ENCODE results near the gene HEPN1. TPM values are rescaled to one million over a fixed set of nuclear protein-coding genes. Genes with fewer than 3 reads are reported as not detected.

Gene HEPN1
- total RNA-seq, 1 experiment from 2014 or later: not detected

DNA sequence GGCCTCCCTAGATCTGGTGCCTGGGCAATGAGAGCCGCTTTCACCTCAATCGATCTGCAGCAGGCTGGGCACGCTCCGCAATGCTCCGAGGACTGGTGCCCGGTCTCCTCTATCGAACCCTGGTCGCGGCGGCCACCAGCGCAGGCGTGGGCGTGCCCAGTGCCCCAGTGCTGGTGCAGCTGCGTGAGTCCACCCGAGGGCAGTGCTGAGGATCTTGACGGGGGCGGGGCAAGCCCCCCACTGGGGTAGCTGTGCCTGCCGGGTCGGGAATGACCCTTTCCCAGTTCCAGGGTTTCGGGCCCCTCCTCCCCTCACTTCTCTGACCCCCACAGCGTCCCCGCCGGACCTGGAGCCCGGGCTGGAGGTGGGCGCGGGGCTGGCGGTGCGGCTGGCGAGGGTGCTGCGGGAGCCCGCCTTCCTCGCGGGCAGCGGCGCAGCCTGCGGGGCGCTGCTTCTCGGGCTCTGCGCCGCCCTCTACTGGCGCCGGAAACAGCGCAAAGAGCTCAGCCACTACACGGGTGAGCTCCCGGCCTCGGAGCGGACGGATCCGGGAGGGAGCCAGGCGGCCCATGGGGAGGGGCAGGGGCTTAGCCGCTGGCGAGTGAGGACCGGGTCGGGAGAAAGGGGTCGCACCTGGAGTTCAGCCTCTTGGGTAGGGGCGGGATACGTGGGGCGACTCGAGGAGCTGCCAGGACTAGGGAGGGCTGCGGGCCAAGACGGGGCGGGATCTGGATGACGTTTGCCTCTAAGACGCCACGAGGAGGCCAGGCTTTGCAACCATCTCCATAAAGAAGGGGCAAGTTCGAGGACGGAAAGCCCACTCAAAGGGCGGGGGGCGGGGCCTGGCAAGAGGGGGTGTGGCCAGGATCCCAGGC is 42.9 kb upstream of the HEPN1 start:
- ChIA-PET POLR2A (ENCODE audit: low non-redundant PET) (interaction anchor here (0.6 kb wide), 2 partner anchors 78 to 105 kb away, joined by 4 read pairs; partner anchors contain the start of gene CCDC15), CTCF (interaction anchor here (0.6 to 1.5 kb wide), 18 partner anchors 9 to 565 kb away, joined by 3 to 6 read pairs (median 4); partner anchors contain the start of genes CCDC15 and TBRG1)
- Histone ChIP-seq H3K27me3 (replicated peaks; ENCODE audit: insufficient read depth, low read depth, low read length, poor library complexity) (peaks cover 20% of the 10 kb centered on the region), H3K9me3 (ENCODE audit: low read depth, low read length, poor library complexity, severe bottlenecking) (no peaks in the 10 kb centered on the region), H3K27ac (ENCODE audit: low read depth, low read length, poor library complexity, severe bottlenecking) (peak overlapping the region; percentile 83), H3K4me1 (ENCODE audit: insufficient read depth, low read length, poor library complexity, severe bottlenecking) (no peaks in the 10 kb centered on the region), H3K4me3 (ENCODE audit: low read depth, low read length, poor library complexity, severe bottlenecking) (peak overlapping the region; percentile 58), H3K36me3 (ENCODE audit: insufficient read depth, low read length, poor library complexity, severe bottlenecking) (no peaks in the 10 kb centered on the region)
- no peak for TF ChIP-seq EZH2 (IDR thresholded peaks at IDR 0.05; ENCODE audit: borderline replicate concordance, low read depth, low read length, poor library complexity, severe bottlenecking)
- TF ChIP-seq, protein P1, sequence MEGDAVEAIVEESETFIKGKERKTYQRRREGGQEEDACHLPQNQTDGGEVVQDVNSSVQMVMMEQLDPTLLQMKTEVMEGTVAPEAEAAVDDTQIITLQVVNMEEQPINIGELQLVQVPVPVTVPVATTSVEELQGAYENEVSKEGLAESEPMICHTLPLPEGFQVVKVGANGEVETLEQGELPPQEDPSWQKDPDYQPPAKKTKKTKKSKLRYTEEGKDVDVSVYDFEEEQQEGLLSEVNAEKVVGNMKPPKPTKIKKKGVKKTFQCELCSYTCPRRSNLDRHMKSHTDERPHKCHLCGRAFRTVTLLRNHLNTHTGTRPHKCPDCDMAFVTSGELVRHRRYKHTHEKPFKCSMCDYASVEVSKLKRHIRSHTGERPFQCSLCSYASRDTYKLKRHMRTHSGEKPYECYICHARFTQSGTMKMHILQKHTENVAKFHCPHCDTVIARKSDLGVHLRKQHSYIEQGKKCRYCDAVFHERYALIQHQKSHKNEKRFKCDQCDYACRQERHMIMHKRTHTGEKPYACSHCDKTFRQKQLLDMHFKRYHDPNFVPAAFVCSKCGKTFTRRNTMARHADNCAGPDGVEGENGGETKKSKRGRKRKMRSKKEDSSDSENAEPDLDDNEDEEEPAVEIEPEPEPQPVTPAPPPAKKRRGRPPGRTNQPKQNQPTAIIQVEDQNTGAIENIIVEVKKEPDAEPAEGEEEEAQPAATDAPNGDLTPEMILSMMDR (conservative IDR thresholded peaks at IDR 0.05; ENCODE audit: low read depth, low read length): peak; percentile 89
- peak; percentile 95 for DNase-seq (ENCODE audit: low spot score)
- BruUV-seq (replicated peaks): no TSS peak
- intact Hi-C loops (cut with micrococcal nuclease; ENCODE audit: unreplicated experiment): no loop called here

DNA sequence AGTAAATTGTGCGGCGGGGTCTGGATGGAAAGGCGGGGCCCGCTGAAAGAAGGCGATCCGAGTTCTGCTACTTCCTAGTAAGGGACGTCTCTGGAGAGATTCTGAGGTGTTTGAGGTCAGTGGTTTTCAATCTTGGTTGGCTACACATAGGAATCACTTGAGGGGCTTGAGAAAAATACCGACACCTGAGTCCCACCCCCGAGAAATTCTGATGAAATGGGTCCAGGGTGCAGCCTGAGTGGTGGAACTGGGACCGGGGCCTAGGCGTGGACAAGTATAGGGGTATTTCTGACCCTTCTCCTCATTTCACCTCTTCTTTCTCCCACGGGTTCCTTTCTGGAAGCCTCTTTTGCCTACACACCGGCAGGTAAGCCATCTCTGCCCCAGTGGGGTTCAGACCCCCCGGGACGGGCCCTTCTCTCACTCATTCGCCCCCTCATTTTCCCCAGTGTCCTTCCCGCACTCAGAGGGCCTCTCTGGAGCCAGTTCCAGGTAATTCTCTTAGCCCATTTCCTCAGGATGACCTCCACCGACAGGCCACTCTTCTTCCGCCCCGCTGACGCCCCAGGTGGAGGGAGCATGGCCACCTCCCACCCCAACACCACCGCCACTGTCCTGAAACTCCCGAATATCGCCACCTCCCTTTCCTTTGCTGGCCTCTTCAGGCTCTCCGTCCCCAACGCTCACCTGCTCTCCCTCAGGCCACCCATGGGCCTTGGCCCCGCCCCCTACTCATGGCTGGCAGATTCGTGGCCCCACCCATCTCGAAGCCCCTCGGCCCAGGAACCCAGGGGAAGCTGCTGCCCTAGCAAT is 42.0 kb upstream of the HEPN1 start:
- POLR2A ChIA-PET (ENCODE audit: low non-redundant PET): interaction anchor here (0.6 kb wide), 2 partner anchors 77 to 106 kb away, joined by 4 read pairs; partner anchors contain the start of gene CCDC15
- TF ChIP-seq EZH2 (IDR thresholded peaks at IDR 0.05; ENCODE audit: borderline replicate concordance, low read depth, low read length, poor library complexity, severe bottlenecking): no peak
- TF ChIP-seq, protein P1 (conservative IDR thresholded peaks at IDR 0.05; ENCODE audit: low read depth, low read length): no peak
- intact Hi-C loops (cut with micrococcal nuclease; ENCODE audit: unreplicated experiment): no loop called here

DNA sequence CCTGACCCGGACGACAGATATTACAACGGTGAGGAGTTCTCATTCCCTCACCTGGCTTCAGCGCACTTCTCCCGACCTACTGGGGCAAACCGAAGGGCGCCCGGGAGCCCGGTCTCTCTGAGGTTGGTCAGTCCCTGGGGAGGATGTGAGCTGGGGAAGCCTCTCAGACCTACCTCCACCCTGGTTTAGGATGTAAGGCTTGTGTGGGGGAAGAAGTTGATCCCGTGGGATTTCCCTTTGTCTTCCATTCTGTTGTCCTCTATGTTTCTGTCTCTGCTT is 41.5 kb upstream of the HEPN1 start:
- ChIA-PET POLR2A (ENCODE audit: low non-redundant PET) (no interaction called here), CTCF (no interaction called here)
- no peak overlapping the region for H3K4me3 ChIP-seq (ENCODE audit: low read depth, low read length, poor library complexity, severe bottlenecking)

More for the DNA sequence above, 42.0 kb upstream of the HEPN1 start:
- CTCF ChIA-PET: interaction anchor here (0.6 to 1.5 kb wide), 16 partner anchors 10 to 396 kb away, joined by 3 to 6 read pairs (median 4); partner anchors contain the start of genes CCDC15 and TBRG1
- peak overlapping the region; percentile 58 for H3K4me3 ChIP-seq (ENCODE audit: low read depth, low read length, poor library complexity, severe bottlenecking)
- H3K36me3 ChIP-seq (ENCODE audit: insufficient read depth, low read length, poor library complexity, severe bottlenecking): no peaks in the 10 kb centered on the region
- H3K9me3 ChIP-seq (ENCODE audit: low read depth, low read length, poor library complexity, severe bottlenecking): no peaks in the 10 kb centered on the region
- peak overlapping the region; percentile 83 for H3K27ac ChIP-seq (ENCODE audit: low read depth, low read length, poor library complexity, severe bottlenecking)
- peaks cover 12% of the 10 kb centered on the region for H3K27me3 ChIP-seq (replicated peaks; ENCODE audit: insufficient read depth, low read depth, low read length, poor library complexity)
- H3K4me1 ChIP-seq (ENCODE audit: insufficient read depth, low read length, poor library complexity, severe bottlenecking): no peaks in the 10 kb centered on the region
- no TSS peak for BruUV-seq (replicated peaks)
- DNase-seq (ENCODE audit: low spot score): no peak

More for the DNA sequence above, 41.5 kb upstream of the HEPN1 start:
- intact Hi-C loops (cut with micrococcal nuclease; ENCODE audit: unreplicated experiment): no loop called here
- BruUV-seq (replicated peaks): no TSS peak
- TF ChIP-seq, protein P1 (conservative IDR thresholded peaks at IDR 0.05; ENCODE audit: low read depth, low read length): no peak
- TF ChIP-seq EZH2 (IDR thresholded peaks at IDR 0.05; ENCODE audit: borderline replicate concordance, low read depth, low read length, poor library complexity, severe bottlenecking): no peak
- no peaks in the 10 kb centered on the region for H3K4me1 ChIP-seq (ENCODE audit: insufficient read depth, low read length, poor library complexity, severe bottlenecking)
- H3K27me3 ChIP-seq (replicated peaks; ENCODE audit: insufficient read depth, low read depth, low read length, poor library complexity): peaks cover 7% of the 10 kb centered on the region
- H3K36me3 ChIP-seq (ENCODE audit: insufficient read depth, low read length, poor library complexity, severe bottlenecking): no peaks in the 10 kb centered on the region
- H3K9me3 ChIP-seq (ENCODE audit: low read depth, low read length, poor library complexity, severe bottlenecking): no peaks in the 10 kb centered on the region
- no peak overlapping the region for H3K27ac ChIP-seq (ENCODE audit: low read depth, low read length, poor library complexity, severe bottlenecking)
- DNase-seq (ENCODE audit: low spot score): no peak

All from A673 (cell line).